ENCODE data around the gene ZCWPW2.

The ZCWPW2 gene

GRCh38 chr3:28376424-28376823 lies 27.9 kb downstream of the ZCWPW2 start (continued):
- TF ChIP-seq HOXA7 (CRISPR knock-in tag; IDR thresholded peaks at IDR 0.05; ENCODE audit: borderline replicate concordance): no peak
- no peak for TF ChIP-seq ZNF2 (tag by site-specific recombination; IDR thresholded peaks at IDR 0.05)
- TF ChIP-seq ZNF623 (tag by site-specific recombination; IDR thresholded peaks at IDR 0.05): no peak
- no peak for TF ChIP-seq ZNF214 (tag by site-specific recombination; IDR thresholded peaks at IDR 0.05; ENCODE audit: borderline replicate concordance)
- TF ChIP-seq ZNF658 (tag by site-specific recombination; IDR thresholded peaks at IDR 0.05): no peak
- TF ChIP-seq ZSCAN16 (tag by site-specific recombination; IDR thresholded peaks at IDR 0.05): no peak
- no peak for TF ChIP-seq KLF1 (tag by site-specific recombination; IDR thresholded peaks at IDR 0.05)
- no peak for TF ChIP-seq ZSCAN5A (tag by site-specific recombination; IDR thresholded peaks at IDR 0.05)

GRCh38 chr3:28386049-28386448 lies 37.5 kb downstream of the ZCWPW2 start:
- H3K36me3 ChIP-seq (ENCODE audit: control insufficient read depth in 2 of 2, insufficient read depth in 1 of 2, low read length in 2 of 2): no peaks in the 10 kb centered on the region
- no peaks in the 10 kb centered on the region for H3K4me1 ChIP-seq (ENCODE audit: control insufficient read depth, insufficient read depth, low read length)
- CTCF ChIA-PET: no interaction called here
- no peak overlapping the region for H3K4me3 ChIP-seq (ENCODE audit: low read depth, low read length)
- H3K27ac ChIP-seq (ENCODE audit: extremely low read depth, low read depth, low read length): no peak overlapping the region
- H3K9me3 ChIP-seq (ENCODE audit: control insufficient read depth, insufficient read depth, low read depth, low read length): no peaks in the 10 kb centered on the region
- POLR2A ChIA-PET: no interaction called here
- no peak for TF ChIP-seq ZBTB17 (tag by site-specific recombination; IDR thresholded peaks at IDR 0.05)
- no peak for TF ChIP-seq ZNF555 (tag by site-specific recombination; conservative IDR thresholded peaks at IDR 0.05)
- no peak for TF ChIP-seq ZNF768 (tag by site-specific recombination; IDR thresholded peaks at IDR 0.05)
- TF ChIP-seq ZSCAN16 (tag by site-specific recombination; IDR thresholded peaks at IDR 0.05): no peak
- no peak for TF ChIP-seq YY1 (tag by site-specific recombination; IDR thresholded peaks at IDR 0.05)
- no peak for TF ChIP-seq BCL6B (tag by site-specific recombination; IDR thresholded peaks at IDR 0.05)
- TF ChIP-seq ZNF121 (tag by site-specific recombination; IDR thresholded peaks at IDR 0.05): no peak
- TF ChIP-seq ZNF140 (tag by site-specific recombination; IDR thresholded peaks at IDR 0.05): no peak
- TF ChIP-seq ZNF623 (tag by site-specific recombination; IDR thresholded peaks at IDR 0.05): no peak
- TF ChIP-seq ZNF548 (tag by site-specific recombination; IDR thresholded peaks at IDR 0.05): no peak
- TF ChIP-seq ZBTB49 (tag by site-specific recombination; IDR thresholded peaks at IDR 0.05; ENCODE audit: low read depth): no peak
- TF ChIP-seq ZNF155 (tag by site-specific recombination; IDR thresholded peaks at IDR 0.05): no peak
- no peak for TF ChIP-seq ZNF112 (tag by site-specific recombination; IDR thresholded peaks at IDR 0.05)
- no peak for TF ChIP-seq ZNF214 (tag by site-specific recombination; IDR thresholded peaks at IDR 0.05; ENCODE audit: borderline replicate concordance)

GRCh38 chr3:28388978-28389377 lies 40.5 kb downstream of the ZCWPW2 start:
- no peak overlapping the region for H3K4me3 ChIP-seq (ENCODE audit: low read depth, low read length)
- CTCF ChIA-PET: no interaction called here
- POLR2A ChIA-PET: no interaction called here
- TF ChIP-seq KLF10 (tag by site-specific recombination; IDR thresholded peaks at IDR 0.05) (no peak), TRIM28 (IDR thresholded peaks at IDR 0.05; ENCODE audit: borderline replicate concordance, low read length) (no peak), ZNF362 (tag by site-specific recombination; IDR thresholded peaks at IDR 0.05) (no peak), REST (tag by site-specific recombination; IDR thresholded peaks at IDR 0.05) (no peak), ZNF239 (tag by site-specific recombination; IDR thresholded peaks at IDR 0.05) (no peak), ZBTB26 (tag by site-specific recombination; optimal IDR thresholded peaks at IDR 0.05) (no peak)

More at GRCh38 chr3:28388978-28389377, 40.5 kb downstream of the ZCWPW2 start:
- Histone ChIP-seq H3K9me3 (ENCODE audit: control insufficient read depth, insufficient read depth, low read depth, low read length) (no peaks in the 10 kb centered on the region), H3K36me3 (ENCODE audit: control insufficient read depth in 2 of 2, insufficient read depth in 1 of 2, low read length in 2 of 2) (no peaks in the 10 kb centered on the region), H3K4me1 (ENCODE audit: control insufficient read depth, insufficient read depth, low read length) (no peaks in the 10 kb centered on the region), H3K27ac (ENCODE audit: extremely low read depth, low read depth, low read length) (no peak overlapping the region)

Measured in HEK293 (cell line).